Measurements from ENCODE around the gene CHD5. TPM values are rescaled to one million over a fixed set of nuclear protein-coding genes. Genes with fewer than 3 reads are reported as not detected.

Gene CHD5
- total and polyA plus RNA-seq, 2 of the 4 experiments (the other 2 are of a cell fraction), result under 0.01 to 0.09 TPM

GRCh38 chr1:6224718-6225117 lies 44.6 kb upstream of the CHD5 start:
- Histone ChIP-seq H3K4me1 (ENCODE audit: control insufficient read depth, insufficient read depth, low read length) (no peaks in the 10 kb centered on the region), H3K79me1 (ENCODE audit: low read depth in 1 of 2, low read length in 2 of 2) (peaks cover 0 to 8% of the 10 kb centered on the region in 2 experiments; a peak in 3 of 4 replicates), H2BK20ac (ENCODE audit: low read depth, low read length) (no peak overlapping the region), H3K36me3 (ENCODE audit: control insufficient read depth, insufficient read depth, low read length) (peaks cover 40% of the 10 kb centered on the region), H4K8ac (ENCODE audit: low read depth in 2 of 2, low read length in 2 of 2) (no peak overlapping the region), H3K27me3 (ENCODE audit: control insufficient read depth, insufficient read depth, low read length) (no peaks in the 10 kb centered on the region), H2BK15ac (ENCODE audit: low read depth, low read length) (no peak overlapping the region), H4K20me1 (ENCODE audit: insufficient read depth, low read length) (no peaks in the 10 kb centered on the region; the same call in 1 of the 2 replicates), H2BK5ac (ENCODE audit: low read depth, low read length, poor library complexity, severe bottlenecking) (no peak overlapping the region), H2AK9ac (replicated peaks; ENCODE audit: low read depth, low read length, poor library complexity) (no peak overlapping the region), H2AFZ (replicated peaks; ENCODE audit: low read length, poor library complexity) (no peak overlapping the region), H2AK5ac (ENCODE audit: low read depth, low read length) (no peak overlapping the region), H3K9ac (ENCODE audit: low read depth, low read length) (no peak overlapping the region), H3K9me1 (ENCODE audit: insufficient read depth, low read length) (no peaks in the 10 kb centered on the region; the same call in 1 of the 2 replicates), H3K9me3 (ENCODE audit: control insufficient read depth, insufficient read depth, low read length) (no peaks in the 10 kb centered on the region), H3K4me3 (ENCODE audit: insufficient read depth, low read depth, low read length) (no peak overlapping the region), H4K5ac (ENCODE audit: low read depth, low read length) (no peak overlapping the region), H3K4me2 (ENCODE audit: low read depth, low read length) (no peak overlapping the region), H4K91ac (ENCODE audit: insufficient read depth, low read depth, low read length) (no peak overlapping the region), H3K14ac (replicated peaks; ENCODE audit: low read depth, low read length) (no peak overlapping the region), H2BK120ac (ENCODE audit: low read depth, low read length) (no peak overlapping the region), H3K56ac (ENCODE audit: extremely low read depth, insufficient read depth, low read length) (no peak overlapping the region), H3K4ac (ENCODE audit: low read depth, low read length) (no peak overlapping the region), H3K27ac (ENCODE audit: insufficient read depth, low read length) (no peak overlapping the region), H3K18ac (ENCODE audit: low read depth, low read length) (no peak overlapping the region), H3K23ac (ENCODE audit: low read depth, low read length) (no peak overlapping the region)
- no peak for ATAC-seq (ENCODE audit: low read depth)
- no peak for TF ChIP-seq MAZ (IDR thresholded peaks at IDR 0.05; ENCODE audit: borderline replicate concordance, low read depth, low read length)
- no peak for TF ChIP-seq CEBPB (IDR thresholded peaks at IDR 0.05; ENCODE audit: low read depth, low read length)
- no peak for TF ChIP-seq RCOR1 (IDR thresholded peaks at IDR 0.05; ENCODE audit: insufficient replicate concordance, low read length)
- no peak for TF ChIP-seq SMC3 (IDR thresholded peaks at IDR 0.05; ENCODE audit: low read depth, low read length)
- no peak for TF ChIP-seq RFX5 (IDR thresholded peaks at IDR 0.05; ENCODE audit: low read depth, low read length)
- no peak for TF ChIP-seq CHD1 (IDR thresholded peaks at IDR 0.05; ENCODE audit: low read depth, low read length)
- no peak for TF ChIP-seq POLR2A (IDR thresholded peaks at IDR 0.05; ENCODE audit: low read depth, low read length)
- TF ChIP-seq MAFK (IDR thresholded peaks at IDR 0.05; ENCODE audit: low read depth, low read length), result no peak
- in situ Hi-C loops (cut with MboI; ENCODE audit: low sequenced_read_pairs) (no loop called here), dilution Hi-C loops (cut with HindIII; ENCODE audit: low sequenced_read_pairs, unreplicated experiment) (no loop called here), intact Hi-C loops (cut with micrococcal nuclease) (no loop called here)
- BruUV-seq (replicated peaks), result no TSS peak
- 89% methylated on average over 8 of the region's 15 CpGs; no CpG with 5 or more reads in 1 of the 2 experiments for WGBS, 2 experiments (ENCODE audit: extremely low coverage in 2 of 2, insufficient read length in 1 of 2)
- POLR2A ChIA-PET (ENCODE audit: unreplicated experiment), result no interaction called here
- DNase-seq, result no peak
- CTCF ChIA-PET, result interaction anchor here (0.9 kb wide), 1 partner anchor 11 kb away, joined by 5 read pairs; the partner anchor contains the start of gene ICMT

All from IMR-90 (cell line).